HG02610 (cell line): ENCODE results near the gene ZNF236.
"Not testable (repeated sequence)": the region's sequence is repeated elsewhere in the genome, so short reads cannot be mapped to it uniquely, and the experiment has no call there.

Experiments used
- ATAC-seq: cut with Tn5 transposase; IDR thresholded peaks from one replicate; pipeline ENCODE4 v1.9.1; 2021; ENCODE audit warnings: mild to moderate bottlenecking, moderate library complexity; ENCODE audit not compliant: unreplicated experiment

The ZNF236 gene

DNA sequence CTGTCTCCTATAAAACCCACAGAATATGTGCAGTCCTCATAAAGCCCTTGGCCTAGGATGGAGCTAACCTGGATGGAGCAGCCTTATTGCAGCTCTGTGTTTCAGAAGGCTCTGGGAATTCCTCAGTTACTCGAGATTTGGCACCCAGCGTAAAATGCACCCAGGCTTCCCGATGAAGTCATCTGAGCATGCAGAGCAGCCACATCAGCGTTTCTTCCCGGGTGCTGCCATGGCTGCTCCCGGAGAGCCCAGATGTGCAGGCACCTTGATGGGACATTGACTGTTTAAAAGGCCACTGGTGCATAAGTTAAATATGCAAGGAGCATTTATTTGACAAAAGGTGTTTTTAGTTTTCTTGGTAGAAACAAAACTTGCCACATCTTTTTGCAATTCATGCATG is 195.0 kb downstream of the ZNF236 start:
- no peak for ATAC-seq

DNA sequence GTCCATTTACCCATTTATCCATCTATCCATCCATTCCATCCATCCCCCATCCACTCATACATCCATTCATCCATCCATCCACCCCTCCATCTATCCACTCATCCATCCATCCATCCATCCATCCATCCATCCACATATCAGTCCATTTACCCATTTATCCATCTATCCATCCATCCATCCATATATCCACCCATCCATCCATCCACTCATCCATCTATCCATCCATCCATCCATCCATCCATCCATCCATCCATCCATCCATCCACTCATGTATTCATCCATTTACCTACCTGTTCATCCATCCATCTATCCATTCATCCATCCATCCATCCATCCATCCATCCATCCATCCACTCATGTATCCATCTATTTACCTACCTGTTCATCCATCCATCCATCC is 196.3 kb downstream of the ZNF236 start:
- not testable (repeated sequence) for ATAC-seq

DNA sequence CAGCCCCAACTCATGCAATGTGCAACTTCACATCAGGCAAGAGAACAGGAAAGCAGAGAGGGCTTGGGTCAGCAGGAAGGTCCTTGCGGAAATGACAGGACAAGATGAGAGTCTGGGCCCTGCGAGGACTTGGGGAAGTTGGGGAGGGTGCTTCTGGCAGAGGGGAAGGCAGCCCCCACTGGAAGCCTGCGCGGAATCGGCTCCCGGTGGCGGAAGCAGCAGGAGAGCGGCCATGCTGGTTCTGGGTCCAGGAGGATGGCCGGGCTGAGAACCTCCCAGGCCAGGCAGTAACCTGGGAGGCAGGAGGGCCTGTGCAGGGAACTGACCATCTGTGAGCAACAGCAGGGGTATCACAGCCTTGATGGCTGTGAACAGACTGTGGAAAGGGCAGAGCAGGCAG is 197.3 kb downstream of the ZNF236 start:
- no peak for ATAC-seq
